H9 (cell line): ENCODE data around the gene MLYCD. TPM values are rescaled to one million over a fixed set of nuclear protein-coding genes. Genes with fewer than 3 reads are reported as not detected.

Source experiments
- DNase-seq: peaks from one replicate; pipeline ENCODE4 v3.0.0-alpha.2; 2017
- H2AFZ ChIP-seq: one replicate; pipeline ENCODE4 v1.6.1; 2013; ENCODE audit warnings: mild to moderate bottlenecking, low read length, control low read depth, moderate library complexity
- H2AK5ac ChIP-seq: 2 replicates; pipeline ENCODE4 v1.6.1; 2013; ENCODE audit warnings: low read length, control low read depth, mixed read lengths; ENCODE audit not compliant: insufficient read length
- H2BK120ac ChIP-seq: one replicate; pipeline ENCODE4 v1.6.1; 2013; ENCODE audit warnings: low read depth, mild to moderate bottlenecking, low read length, control low read depth, inconsistent platforms; ENCODE audit not compliant: poor library complexity, severe bottlenecking
- H2BK12ac ChIP-seq: 2 replicates; pipeline ENCODE4 v1.6.1; 2013; ENCODE audit warnings: low read length, control low read depth, mixed read lengths, low read depth; ENCODE audit not compliant: insufficient read length
- H2BK15ac ChIP-seq: 2 replicates; pipeline ENCODE4 v1.6.1; 2013; ENCODE audit warnings: low read depth, low read length, control low read depth
- H2BK20ac ChIP-seq: one replicate; pipeline ENCODE4 v1.6.1; 2013; ENCODE audit warnings: low read depth, mild to moderate bottlenecking, low read length, control low read depth, inconsistent platforms; ENCODE audit not compliant: poor library complexity, severe bottlenecking
- H2BK5ac ChIP-seq: 2 replicates; pipeline ENCODE4 v1.6.1; 2013; ENCODE audit warnings: low read length, control low read depth, mixed read lengths; ENCODE audit not compliant: insufficient read length
- H3K14ac ChIP-seq: 2 replicates; pipeline ENCODE4 v1.6.1; 2013; ENCODE audit warnings: low read length, control low read depth; ENCODE audit not compliant: insufficient read depth
- H3K18ac ChIP-seq: 2 replicates; pipeline ENCODE4 v1.6.1; 2013; ENCODE audit warnings: low read depth, mild to moderate bottlenecking, mixed read lengths, low read length, control low read depth; ENCODE audit not compliant: insufficient read length
- H3K23ac ChIP-seq: 2 replicates; pipeline ENCODE4 v1.6.1; 2013; ENCODE audit warnings: low read length, control low read depth, mixed read lengths, low read depth; ENCODE audit not compliant: insufficient read length
- H3K23me2 ChIP-seq: 2 replicates; pipeline ENCODE4 v1.6.1; 2013; ENCODE audit warnings: low read depth, mild to moderate bottlenecking, mixed read lengths, low read length, control low read depth; ENCODE audit not compliant: insufficient read length, poor library complexity, severe bottlenecking
- H3K27ac ChIP-seq: 2 replicates; pipeline ENCODE4 v1.5.1; 2013; ENCODE audit warnings: low read length, control low read depth, mixed read lengths, low read depth; ENCODE audit not compliant: insufficient read length
- H3K27me3 ChIP-seq: 2 replicates; pipeline ENCODE4 v1.6.1; 2013; ENCODE audit warnings: low read length, control low read depth, inconsistent platforms; ENCODE audit not compliant: insufficient read depth
- H3K4ac ChIP-seq: 2 replicates; pipeline ENCODE4 v1.6.1; 2013; ENCODE audit warnings: low read depth, mild to moderate bottlenecking, control low read depth, inconsistent platforms, low read length, moderate library complexity
- H3K4me1 ChIP-seq: 2 replicates; pipeline ENCODE4 v1.6.1; 2013; ENCODE audit warnings: low read length, control low read depth, inconsistent platforms; ENCODE audit not compliant: insufficient read depth
- H3K4me2 ChIP-seq: 2 replicates; pipeline ENCODE4 v1.6.1; 2013; ENCODE audit warnings: low read length, control low read depth, mixed read lengths; ENCODE audit not compliant: insufficient read length, insufficient read depth
- H3K56ac ChIP-seq: 2 replicates; pipeline ENCODE4 v1.6.1; 2013; ENCODE audit warnings: low read depth, mild to moderate bottlenecking, mixed read lengths, low read length, control low read depth; ENCODE audit not compliant: insufficient read length
- H3K79me1 ChIP-seq: 2 replicates; pipeline ENCODE4 v1.6.1; 2013; ENCODE audit warnings: low read depth, mild to moderate bottlenecking, moderate library complexity, low read length, control low read depth, inconsistent platforms; ENCODE audit not compliant: insufficient read depth, poor library complexity, severe bottlenecking
- H3K79me2 ChIP-seq: 2 replicates; pipeline ENCODE4 v1.6.1; 2013; ENCODE audit warnings: low read length, control low read depth, inconsistent platforms; ENCODE audit not compliant: insufficient read depth
- H3K9ac ChIP-seq: 2 replicates; pipeline ENCODE4 v1.6.1; 2013; ENCODE audit warnings: low read length, control low read depth, mixed read lengths; ENCODE audit not compliant: insufficient read length; ENCODE audit errors: extremely low read depth
- H3K9me3 ChIP-seq: one replicate; pipeline ENCODE4 v1.6.1; 2013; ENCODE audit warnings: low read depth, low read length, inconsistent platforms; ENCODE audit not compliant: control insufficient read depth
- H3T11ph ChIP-seq: one replicate; pipeline ENCODE4 v1.6.1; 2013; ENCODE audit warnings: mild to moderate bottlenecking, low read length, control low read depth, inconsistent platforms
- H4K20me1 ChIP-seq: one replicate; pipeline ENCODE4 v1.6.1; 2013; ENCODE audit not compliant: control insufficient read depth, insufficient read length, insufficient read depth
- H4K5ac ChIP-seq: 2 replicates; pipeline ENCODE4 v1.6.1; 2013; ENCODE audit warnings: low read depth, mild to moderate bottlenecking, mixed read lengths, low read length, control low read depth; ENCODE audit not compliant: insufficient read length
- H4K8ac ChIP-seq: replicated peaks from 2 replicates; pipeline ENCODE4 v1.6.1; 2013; ENCODE audit warnings: low read length, control low read depth, mixed read lengths, low read depth; ENCODE audit not compliant: insufficient read length
- H4K91ac ChIP-seq: 2 replicates; pipeline ENCODE4 v1.6.1; 2013; ENCODE audit warnings: low read depth, mild to moderate bottlenecking, moderate library complexity, mixed read lengths, low read length, control low read depth; ENCODE audit not compliant: insufficient read length
- H3K27ac Mint-ChIP-seq, 3 experiments: 2 replicates in 2 of 3; 3 replicates in 1 of 3; pipeline ENCODE4 v1.8.0; 2020 to 2021; ENCODE audit warnings: mixed read lengths in 3 of 3, mild to moderate bottlenecking in 1 of 3, moderate library complexity in 1 of 3
- H3K27me3 Mint-ChIP-seq: 2 replicates; pipeline ENCODE4 v1.8.0; 2021; ENCODE audit warnings: low read depth, mild to moderate bottlenecking, moderate library complexity, mixed read lengths
- H3K36me3 Mint-ChIP-seq, 3 experiments: 2 replicates in 2 of 3; 3 replicates in 1 of 3; pipeline ENCODE4 v1.8.0; 2020 to 2021; ENCODE audit warnings: low read depth in 3 of 3, mixed read lengths in 3 of 3; ENCODE audit not compliant: insufficient read depth in 1 of 3
- H3K4me1 Mint-ChIP-seq, 2 experiments: 2 replicates each; pipeline ENCODE4 v1.8.0; 2020; ENCODE audit warnings: mixed read lengths in 2 of 2
- H3K4me3 Mint-ChIP-seq, 2 experiments: 2 replicates in 1 of 2; 3 replicates in 1 of 2; pipeline ENCODE4 v1.8.0; 2020 to 2021; ENCODE audit warnings: mild to moderate bottlenecking in 2 of 2, mixed read lengths in 2 of 2, moderate library complexity in 1 of 2
- H3K9me3 Mint-ChIP-seq, 2 experiments: 2 replicates in 1 of 2; 3 replicates in 1 of 2; pipeline ENCODE4 v1.8.0; 2020; ENCODE audit warnings: mild to moderate bottlenecking in 2 of 2, mixed read lengths in 2 of 2, moderate library complexity in 1 of 2
- WGBS: extraction: QIAGEN DNeasy Blood & Tissue Kit; methylation state at CpG from one replicate; pipeline ENCODE4 v1.1.7; 2013; ENCODE audit warnings: missing lambda C conversion rate, low lambda C conversion rate, mixed read lengths; ENCODE audit not compliant: insufficient read length; ENCODE audit errors: extremely low coverage; 5-methylcytosine and 5-hydroxymethylcytosine counted together
- total RNA-seq: library from RNA; stranded (reverse); gene quantifications from 2 replicates; pipeline ENCODE4 v1.2.1, GENCODE V29; 2021
- TF ChIP-seq, protein P1 (sequence below): fragments of 200-600 bp; sonication (generic); conservative IDR thresholded peaks from 3 replicates; pipeline ENCODE4 v1.8.0; 2021; ENCODE audit warnings: antibody characterized with exemption, mild to moderate bottlenecking

Gene MLYCD
- total RNA-seq, 1 experiment from 2014 or later: 7.1 TPM

DNA sequence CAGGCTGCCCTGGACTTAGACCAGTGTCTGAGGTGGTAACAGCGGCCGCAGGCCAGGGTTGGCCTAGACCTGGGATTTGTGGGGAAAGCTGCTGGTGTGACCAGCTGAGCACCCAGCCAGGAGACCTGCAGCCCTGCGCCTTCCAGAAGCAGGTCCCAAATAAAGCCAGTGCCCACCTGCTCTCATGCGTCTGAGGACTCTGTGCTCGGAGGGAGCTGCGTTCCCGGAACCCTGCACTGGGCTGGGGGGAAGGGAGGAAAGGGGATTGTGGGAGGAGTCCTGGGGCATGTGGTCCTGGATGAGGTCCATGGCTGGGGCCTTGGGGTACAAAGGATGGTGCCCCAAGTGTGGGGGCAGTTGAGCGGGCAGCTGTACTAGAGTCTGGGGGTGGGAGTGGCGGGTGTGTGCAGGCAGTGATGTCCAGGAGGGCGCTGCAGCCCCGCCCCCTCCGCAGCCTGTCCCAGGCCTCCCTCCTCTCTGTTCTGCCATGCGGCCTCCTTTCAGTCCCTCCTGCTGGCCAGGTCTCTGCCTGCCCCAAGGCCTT, 67.3 kb downstream of the MLYCD start:
- DNase-seq: no peak
- Histone ChIP-seq H4K20me1 (peaks cover 3% of the 10 kb centered on the region), H3T11ph (no peak overlapping the region), H3K23ac (no peak overlapping the region), H3K4me1 (no peaks in the 10 kb centered on the region), H4K5ac (no peak overlapping the region), H3K79me2 (no peaks in the 10 kb centered on the region), H4K8ac (no peak overlapping the region), H2BK12ac (no peak overlapping the region), H3K4ac (no peak overlapping the region), H2BK20ac (no peak overlapping the region), H3K56ac (no peak overlapping the region), H3K79me1 (no peaks in the 10 kb centered on the region), H2BK120ac (no peak overlapping the region), H3K14ac (no peak overlapping the region), H3K18ac (no peak overlapping the region), H3K4me2 (no peak overlapping the region), H3K27me3 (peaks cover 2% of the 10 kb centered on the region; the same call in 1 of the 2 replicates), H2AFZ (no peak overlapping the region), H3K27ac (no peak overlapping the region), H3K9ac (no peak overlapping the region), H2BK15ac (no peak overlapping the region), H2AK5ac (no peak overlapping the region), H3K9me3 (no peaks in the 10 kb centered on the region), H4K91ac (no peak overlapping the region), H2BK5ac (no peak overlapping the region), H3K23me2 (peaks cover 6% of the 10 kb centered on the region)
- peaks cover 13% of the 10 kb centered on the region for H3K27me3 Mint-ChIP-seq
- H3K4me1 Mint-ChIP-seq: peaks cover 10 to 27% of the 10 kb centered on the region in 2 experiments
- H3K27ac Mint-ChIP-seq: no peak overlapping the region; a peak in 1 of 7 replicates
- H3K36me3 Mint-ChIP-seq: no peaks in the 10 kb centered on the region
- no CpG with 5 or more reads among the region's 13 CpGs for WGBS
- TF ChIP-seq, protein P1, sequence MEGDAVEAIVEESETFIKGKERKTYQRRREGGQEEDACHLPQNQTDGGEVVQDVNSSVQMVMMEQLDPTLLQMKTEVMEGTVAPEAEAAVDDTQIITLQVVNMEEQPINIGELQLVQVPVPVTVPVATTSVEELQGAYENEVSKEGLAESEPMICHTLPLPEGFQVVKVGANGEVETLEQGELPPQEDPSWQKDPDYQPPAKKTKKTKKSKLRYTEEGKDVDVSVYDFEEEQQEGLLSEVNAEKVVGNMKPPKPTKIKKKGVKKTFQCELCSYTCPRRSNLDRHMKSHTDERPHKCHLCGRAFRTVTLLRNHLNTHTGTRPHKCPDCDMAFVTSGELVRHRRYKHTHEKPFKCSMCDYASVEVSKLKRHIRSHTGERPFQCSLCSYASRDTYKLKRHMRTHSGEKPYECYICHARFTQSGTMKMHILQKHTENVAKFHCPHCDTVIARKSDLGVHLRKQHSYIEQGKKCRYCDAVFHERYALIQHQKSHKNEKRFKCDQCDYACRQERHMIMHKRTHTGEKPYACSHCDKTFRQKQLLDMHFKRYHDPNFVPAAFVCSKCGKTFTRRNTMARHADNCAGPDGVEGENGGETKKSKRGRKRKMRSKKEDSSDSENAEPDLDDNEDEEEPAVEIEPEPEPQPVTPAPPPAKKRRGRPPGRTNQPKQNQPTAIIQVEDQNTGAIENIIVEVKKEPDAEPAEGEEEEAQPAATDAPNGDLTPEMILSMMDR: no peak
- H3K9me3 Mint-ChIP-seq: no peaks in the 10 kb centered on the region; a peak in 1 of 5 replicates
- peak overlapping the region in 1 of 2 experiments; percentile 12; a peak in 1 of 5 replicates for H3K4me3 Mint-ChIP-seq
